NCI-H146 treated with DMSO at 0.1 percent for 48 hours (cell line): Measurements from ENCODE around the gene MINDY3.
"Not testable (repeated sequence)": the region's sequence is repeated elsewhere in the genome, so short reads cannot be mapped to it uniquely, and the experiment has no call there.

Source experiments
- DNase-seq: peaks from one replicate; lab custom pipeline; 2025; ENCODE audit not compliant: unreplicated experiment; lab: John Stamatoyannopoulos, UW

Gene MINDY3

GRCh38 chr10:15859906-15860691 lies at the start of gene MINDY3:
Gene MINDY3 (minus strand): TSS chr10:15860507. CDS start chr10:15860299, 208 bp downstream.
- DNase-seq, result peak; percentile 79

GRCh38 chr10:15901889-15902288 lies 41.6 kb upstream of the MINDY3 start:
- DNase-seq, result peak; percentile 76

GRCh38 chr10:15898046-15898445 lies 37.7 kb upstream of the MINDY3 start:
- no peak for DNase-seq

- DNase-seq, result no peak
Measured at GRCh38 chr10:15897287-15897686, 37.0 kb upstream of the MINDY3 start.

- no peak for DNase-seq
Measured at GRCh38 chr10:15896654-15897053, 36.3 kb upstream of the MINDY3 start.

- no peak for DNase-seq
Measured at GRCh38 chr10:15884447-15884846, 24.1 kb upstream of the MINDY3 start.

GRCh38 chr10:15881542-15881941 lies 21.2 kb upstream of the MINDY3 start:
- DNase-seq, result no peak

GRCh38 chr10:15879663-15880062 lies 19.4 kb upstream of the MINDY3 start:
- DNase-seq, result peak; percentile 98

GRCh38 chr10:15879058-15879457 lies 18.8 kb upstream of the MINDY3 start:
- DNase-seq, result peak; percentile 86

- DNase-seq, result no peak
Measured at GRCh38 chr10:15877836-15878576, 17.7 kb upstream of the MINDY3 start.

- not testable (repeated sequence) for DNase-seq
Measured at GRCh38 chr10:15876274-15876673, 16.0 kb upstream of the MINDY3 start.

GRCh38 chr10:15872645-15873044 lies 12.3 kb upstream of the MINDY3 start:
- not testable (repeated sequence) for DNase-seq

GRCh38 chr10:15871823-15872222 lies 11.5 kb upstream of the MINDY3 start:
- DNase-seq, result no peak

- no peak for DNase-seq
Measured at GRCh38 chr10:15869935-15870334, 9.6 kb upstream of the MINDY3 start.

GRCh38 chr10:15868006-15868405 lies 7.7 kb upstream of the MINDY3 start:
- no peak for DNase-seq

- DNase-seq, result no peak
Measured at GRCh38 chr10:15865304-15865703, 5.0 kb upstream of the MINDY3 start.

GRCh38 chr10:15864419-15864818 lies 4.1 kb upstream of the MINDY3 start:
- DNase-seq, result no peak

- peak; percentile 100 for DNase-seq
Measured at GRCh38 chr10:15863733-15864132, 3.4 kb upstream of the MINDY3 start.

- DNase-seq, result no peak
Measured at GRCh38 chr10:15863323-15863722, 3.0 kb upstream of the MINDY3 start.

- no peak for DNase-seq
Measured at GRCh38 chr10:15860692-15861201, 440 bp upstream of the MINDY3 start.

- no peak for DNase-seq
Measured at GRCh38 chr10:15859509-15859905, 800 bp downstream of the MINDY3 start.

- no peak for DNase-seq
Measured at GRCh38 chr10:15858861-15859281, 1.4 kb downstream of the MINDY3 start.
